Measurements from ENCODE around the gene UPF2.

UPF2 gene

GRCh38 chr10:11881477-11882417, 160.9 kb downstream of the UPF2 start:
- FAIRE-seq (no peak), DNase-seq (ENCODE audit: insufficient read length, low spot score) (no peak)
- no peak for TF ChIP-seq CTCF (IDR thresholded peaks at IDR 0.05; ENCODE audit: insufficient read depth, missing control alignments)

GRCh38 chr10:11881030-11881476, 161.6 kb downstream of the UPF2 start:
- FAIRE-seq (no peak), DNase-seq (ENCODE audit: insufficient read length, low spot score) (no peak)
- no peak for TF ChIP-seq CTCF (IDR thresholded peaks at IDR 0.05; ENCODE audit: insufficient read depth, missing control alignments)

GRCh38 chr10:11880151-11881029, 162.2 kb downstream of the UPF2 start:
- TF ChIP-seq CTCF (IDR thresholded peaks at IDR 0.05; ENCODE audit: insufficient read depth, missing control alignments) = no peak
- FAIRE-seq (no peak), DNase-seq (ENCODE audit: insufficient read length, low spot score) (no peak)

- no peak for DNase-seq (ENCODE audit: insufficient read length, low spot score)
- FAIRE-seq = no peak
- no peak for TF ChIP-seq CTCF (IDR thresholded peaks at IDR 0.05; ENCODE audit: insufficient read depth, missing control alignments)
Observed at GRCh38 chr10:11879387-11880094, 163.1 kb downstream of the UPF2 start.

GRCh38 chr10:11878776-11879175, 163.8 kb downstream of the UPF2 start:
- DNase-seq (ENCODE audit: insufficient read length, low spot score) = no peak
- no peak for FAIRE-seq

GRCh38 chr10:11877591-11877905, 165.1 kb downstream of the UPF2 start:
- no peak for TF ChIP-seq CTCF (IDR thresholded peaks at IDR 0.05; ENCODE audit: insufficient read depth, missing control alignments)
- DNase-seq (ENCODE audit: insufficient read length, low spot score) (no peak), FAIRE-seq (no peak)

More at GRCh38 chr10:11878776-11879175, 163.8 kb downstream of the UPF2 start:
- TF ChIP-seq CTCF (IDR thresholded peaks at IDR 0.05; ENCODE audit: insufficient read depth, missing control alignments) = no peak

Data from D721Med (cell line).